Mesenchymal stem cell (in vitro differentiated cells and primary cell): Measurements from ENCODE around the gene STK32C.

ENCODE experiments used
- DNase-seq: peaks from one replicate; pipeline ENCODE4 v3.0.0-alpha.2; 2013
- H2AFZ ChIP-seq: one replicate; pipeline ENCODE4 v1.6.1; 2013; ENCODE audit warnings: low read depth, mild to moderate bottlenecking, control low read depth, inconsistent platforms, low read length, moderate library complexity
- H2AK5ac ChIP-seq: 2 replicates; pipeline ENCODE4 v1.6.1; 2013; ENCODE audit warnings: low read length, moderate library complexity, mild to moderate bottlenecking, inconsistent platforms; ENCODE audit not compliant: severe bottlenecking
- H2BK120ac ChIP-seq: one replicate; pipeline ENCODE4 v1.6.1; 2013; ENCODE audit warnings: low read depth, mild to moderate bottlenecking, inconsistent platforms, low read length, moderate library complexity
- H2BK12ac ChIP-seq, 2 experiments: one replicate each; pipeline ENCODE4 v1.6.1; 2013; ENCODE audit warnings: inconsistent platforms in 2 of 2, low read length in 2 of 2, mild to moderate bottlenecking in 2 of 2, moderate library complexity in 2 of 2, control low read depth in 1 of 2
- H2BK15ac ChIP-seq: one replicate; pipeline ENCODE4 v1.6.1; 2013; ENCODE audit warnings: mild to moderate bottlenecking, low read depth, inconsistent platforms; ENCODE audit not compliant: poor library complexity, severe bottlenecking
- H2BK5ac ChIP-seq: 2 replicates; pipeline ENCODE4 v1.6.1; 2013; ENCODE audit warnings: low read depth, mild to moderate bottlenecking, low read length, control low read depth, inconsistent platforms; ENCODE audit not compliant: poor library complexity, severe bottlenecking
- H3K14ac ChIP-seq, 2 experiments: one replicate each; pipeline ENCODE4 v1.6.1; 2013; ENCODE audit warnings: inconsistent platforms in 2 of 2, low read length in 2 of 2, control low read depth in 1 of 2, mild to moderate bottlenecking in 1 of 2, moderate library complexity in 1 of 2
- H3K18ac ChIP-seq, 2 experiments: one replicate each; pipeline ENCODE4 v1.6.1; 2013; ENCODE audit warnings: inconsistent platforms in 2 of 2, low read length in 2 of 2, control low read depth in 1 of 2, low read depth in 1 of 2, mild to moderate bottlenecking in 1 of 2
- H3K23ac ChIP-seq, 2 experiments: one replicate each; pipeline ENCODE4 v1.6.1; 2013; ENCODE audit warnings: inconsistent platforms in 2 of 2, low read length in 2 of 2, mild to moderate bottlenecking in 2 of 2, moderate library complexity in 2 of 2, control low read depth in 1 of 2
- H3K27ac ChIP-seq: 2 replicates; pipeline ENCODE4 v1.5.1; 2013; ENCODE audit warnings: mild to moderate bottlenecking, moderate library complexity, low read length, control low read depth, inconsistent platforms; ENCODE audit not compliant: poor library complexity, severe bottlenecking
- H3K27me3 ChIP-seq, 2 experiments: 2 replicates each; pipeline versions ENCODE4 v1.6.1 to v1.7.0; 2013; ENCODE audit warnings: low read length in 2 of 2, mild to moderate bottlenecking in 2 of 2, moderate library complexity in 2 of 2, control low read depth in 1 of 2, inconsistent platforms in 1 of 2; ENCODE audit not compliant: control insufficient read depth in 1 of 2, insufficient read depth in 1 of 2
- H3K36me3 ChIP-seq, 2 experiments: 2 replicates each; pipeline versions ENCODE4 v1.6.1 to v1.7.0; 2013; ENCODE audit warnings: low read length in 2 of 2, control low read depth in 1 of 2, inconsistent platforms in 1 of 2, low read depth in 1 of 2, mild to moderate bottlenecking in 1 of 2; ENCODE audit not compliant: insufficient read depth in 2 of 2, control insufficient read depth in 1 of 2
- H3K4ac ChIP-seq, 2 experiments: one replicate each; pipeline ENCODE4 v1.6.1; 2013; ENCODE audit warnings: inconsistent platforms in 2 of 2, low read length in 2 of 2, mild to moderate bottlenecking in 2 of 2, moderate library complexity in 2 of 2, control low read depth in 1 of 2, low read depth in 1 of 2
- H3K4me1 ChIP-seq: 2 replicates; pipeline ENCODE4 v1.6.1; 2013; ENCODE audit warnings: low read depth, low read length, control low read depth; ENCODE audit not compliant: control insufficient read depth, insufficient read depth
- H3K4me2 ChIP-seq: 2 replicates; pipeline ENCODE4 v1.6.1; 2013; ENCODE audit warnings: low read length, mild to moderate bottlenecking, inconsistent platforms; ENCODE audit not compliant: poor library complexity, severe bottlenecking
- H3K4me3 ChIP-seq, 2 experiments: 2 replicates each; pipeline versions ENCODE4 v1.5.1 to v1.7.0; 2013; ENCODE audit warnings: low read length in 2 of 2, mild to moderate bottlenecking in 2 of 2, control low read depth in 1 of 2, low read depth in 1 of 2; ENCODE audit not compliant: insufficient read depth in 1 of 2
- H3K79me1 ChIP-seq: replicated peaks from 2 replicates; pipeline ENCODE4 v1.6.1; 2013; ENCODE audit warnings: mild to moderate bottlenecking, control low read depth, low read length, inconsistent platforms; ENCODE audit not compliant: poor library complexity, severe bottlenecking
- H3K9ac ChIP-seq: 2 replicates; pipeline ENCODE4 v1.7.0; 2013; ENCODE audit warnings: mild to moderate bottlenecking, low read length, moderate library complexity
- H3K9me3 ChIP-seq: 2 replicates; pipeline ENCODE4 v1.7.0; 2013; ENCODE audit warnings: mild to moderate bottlenecking, low read length; ENCODE audit not compliant: control insufficient read depth
- H4K8ac ChIP-seq: one replicate; pipeline ENCODE4 v1.6.1; 2013; ENCODE audit warnings: inconsistent platforms, mild to moderate bottlenecking, low read length, moderate library complexity
- H4K91ac ChIP-seq: one replicate; pipeline ENCODE4 v1.6.1; 2013; ENCODE audit warnings: mild to moderate bottlenecking, low read length, inconsistent platforms
- WGBS: methylation state at CpG from one replicate; pipeline ENCODE4 v1.1.7; 2013; ENCODE audit warnings: mixed read lengths; 5-methylcytosine and 5-hydroxymethylcytosine counted together

STK32C gene

DNA sequence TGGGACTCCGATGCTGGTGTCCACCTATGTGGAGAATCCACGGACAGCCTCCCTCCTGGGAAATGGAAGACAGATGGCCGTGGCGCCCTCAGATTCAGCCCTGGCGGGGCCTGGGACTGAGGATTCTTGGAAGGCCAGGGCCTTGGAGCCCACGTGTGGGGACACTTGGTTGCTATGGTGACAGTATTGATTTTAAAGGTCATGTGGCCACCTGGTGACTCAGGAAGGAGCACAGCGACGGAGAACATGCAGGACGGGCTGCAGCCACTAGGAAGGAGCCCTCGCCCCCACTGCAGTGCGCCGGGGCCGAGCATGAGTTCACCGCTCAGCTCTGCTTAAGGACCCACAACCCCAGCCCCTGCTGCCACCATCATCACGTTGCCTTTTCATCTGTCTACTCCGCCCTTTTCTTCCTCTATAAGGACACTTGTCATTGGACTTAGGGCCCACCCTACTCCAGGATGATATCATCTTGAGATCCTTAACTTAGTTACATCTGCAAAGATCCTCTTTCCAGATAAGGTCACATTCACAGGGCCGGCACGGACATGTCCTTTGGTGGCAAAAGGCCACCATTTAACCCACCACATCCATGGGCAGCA, 3.7 kb upstream of the STK32C start:
- Histone ChIP-seq H2AK5ac (no peak overlapping the region), H4K91ac (no peak overlapping the region), H3K4me2 (no peak overlapping the region), H3K36me3 (no peaks in the 10 kb centered on the region), H2BK15ac (no peak overlapping the region), H3K4me1 (peaks cover 15% of the 10 kb centered on the region), H4K8ac (no peak overlapping the region), H3K4me3 (no peak overlapping the region), H2BK12ac (no peak overlapping the region), H2BK5ac (no peak overlapping the region), H2AFZ (no peak overlapping the region), H3K27ac (no peak overlapping the region), H3K27me3 (peaks cover 0 to 8% of the 10 kb centered on the region in 2 experiments), H3K18ac (no peak overlapping the region), H3K4ac (no peak overlapping the region), H3K9ac (no peak overlapping the region), H3K9me3 (peaks cover 5% of the 10 kb centered on the region), H3K79me1 (peaks cover 3% of the 10 kb centered on the region), H3K14ac (no peak overlapping the region), H2BK120ac (no peak overlapping the region), H3K23ac (no peak overlapping the region)
- WGBS, result 65% methylated on average over 18 of the region's 18 CpGs
- peak; percentile 25 for DNase-seq

DNA sequence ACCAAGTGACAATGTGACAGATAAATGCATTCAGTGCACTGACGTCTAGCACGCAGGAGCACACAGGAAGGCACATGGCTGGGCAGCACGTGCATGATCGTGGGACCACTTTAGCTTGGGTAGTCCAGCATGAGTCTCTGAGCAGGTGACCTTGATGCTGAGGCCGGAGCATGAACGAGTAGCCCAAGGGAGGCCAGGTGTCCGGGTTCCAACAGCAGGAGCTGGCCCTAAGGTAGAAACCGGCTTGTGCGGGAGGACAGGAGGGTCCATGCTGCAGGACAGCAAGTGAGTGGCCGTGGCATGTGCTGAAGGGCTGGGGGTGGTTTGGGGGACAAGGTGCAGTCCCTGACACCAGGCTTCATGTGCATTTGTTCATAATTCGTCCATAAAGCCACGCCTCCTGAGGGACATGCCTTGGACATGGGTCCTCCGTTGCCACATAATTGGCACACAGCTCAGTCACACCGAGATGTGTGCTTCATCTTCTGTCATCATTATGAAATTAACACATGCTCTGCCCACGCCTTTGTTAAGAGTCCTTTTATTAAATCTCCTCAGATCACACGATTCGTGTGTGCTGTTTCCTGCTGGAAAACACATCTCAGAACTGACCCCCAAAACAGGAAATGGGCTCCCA, 3.1 kb upstream of the STK32C start:
- Histone ChIP-seq H4K8ac (no peak overlapping the region), H2AFZ (no peak overlapping the region), H2BK12ac (no peak overlapping the region), H2BK120ac (no peak overlapping the region), H3K14ac (no peak overlapping the region), H3K18ac (no peak overlapping the region), H3K4me3 (no peak overlapping the region), H3K9me3 (peaks cover 5% of the 10 kb centered on the region), H3K9ac (no peak overlapping the region), H2BK5ac (no peak overlapping the region), H2BK15ac (no peak overlapping the region), H3K79me1 (peaks cover 5% of the 10 kb centered on the region), H3K4me1 (peaks cover 15% of the 10 kb centered on the region), H2AK5ac (no peak overlapping the region), H3K4ac (no peak overlapping the region), H3K4me2 (no peak overlapping the region), H3K23ac (no peak overlapping the region), H3K27ac (no peak overlapping the region), H3K27me3 (peaks cover 0 to 10% of the 10 kb centered on the region in 2 experiments), H3K36me3 (no peaks in the 10 kb centered on the region), H4K91ac (no peak overlapping the region)
- 94% methylated on average over 17 of the region's 17 CpGs for WGBS
- DNase-seq, result no peak

DNA sequence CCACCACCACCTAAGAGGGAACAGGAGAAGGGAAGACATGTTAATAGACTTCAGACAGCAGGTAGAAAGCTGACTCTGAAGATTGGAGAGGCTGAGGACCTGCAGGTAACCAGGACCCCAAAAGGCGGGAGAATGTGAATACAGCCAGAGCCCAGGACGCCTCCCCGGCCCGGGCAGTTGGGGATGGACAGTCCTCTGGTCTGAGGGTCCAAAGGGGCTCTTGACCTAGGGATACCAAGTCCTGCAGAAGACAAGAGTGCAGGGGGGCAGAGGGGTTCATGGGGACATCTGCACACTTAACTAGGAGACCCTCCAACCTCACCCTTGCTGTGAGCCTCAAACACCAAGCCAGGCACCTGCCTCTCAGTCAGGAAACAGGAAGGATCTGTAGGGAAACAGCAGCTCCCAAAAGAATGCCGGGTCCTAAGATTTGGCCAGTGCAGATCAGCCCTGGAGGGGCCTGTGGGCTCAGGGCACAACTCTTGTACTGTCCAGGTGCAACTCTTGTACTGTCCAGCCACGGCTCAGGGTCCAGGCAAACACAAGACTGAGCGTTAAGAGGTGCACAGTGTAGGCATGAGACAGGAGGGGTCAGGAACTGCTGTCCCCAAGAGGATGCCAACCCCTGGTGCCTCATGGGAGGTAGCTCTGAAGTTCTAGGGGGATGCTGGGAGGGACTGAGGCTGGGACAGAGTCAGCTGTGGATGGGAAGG, 2.3 kb upstream of the STK32C start:
- H3K4me2 ChIP-seq, result no peak overlapping the region
- peaks cover 0 to 3% of the 10 kb centered on the region in 2 experiments for H3K36me3 ChIP-seq
- no peak overlapping the region for H3K23ac ChIP-seq
- no peak overlapping the region for H4K8ac ChIP-seq
- H3K14ac ChIP-seq, result no peak overlapping the region
- peaks cover 5% of the 10 kb centered on the region for H3K9me3 ChIP-seq
- no peak overlapping the region for H2BK120ac ChIP-seq
- DNase-seq, result no peak
- H3K18ac ChIP-seq, result no peak overlapping the region
- no peak overlapping the region for H3K4me3 ChIP-seq
- no peak overlapping the region for H3K27ac ChIP-seq
- H4K91ac ChIP-seq, result no peak overlapping the region
- H3K79me1 ChIP-seq, result peaks cover 6% of the 10 kb centered on the region
- H2BK5ac ChIP-seq, result no peak overlapping the region
- H2AFZ ChIP-seq, result no peak overlapping the region
- WGBS, result 90% methylated on average over 7 of the region's 7 CpGs
- no peak overlapping the region for H2BK12ac ChIP-seq
- no peak overlapping the region for H2AK5ac ChIP-seq
- peaks cover 15% of the 10 kb centered on the region for H3K4me1 ChIP-seq
- H3K27me3 ChIP-seq, result peaks cover 0 to 13% of the 10 kb centered on the region in 2 experiments
- H3K4ac ChIP-seq, result no peak overlapping the region
- no peak overlapping the region for H3K9ac ChIP-seq
- no peak overlapping the region for H2BK15ac ChIP-seq

DNA sequence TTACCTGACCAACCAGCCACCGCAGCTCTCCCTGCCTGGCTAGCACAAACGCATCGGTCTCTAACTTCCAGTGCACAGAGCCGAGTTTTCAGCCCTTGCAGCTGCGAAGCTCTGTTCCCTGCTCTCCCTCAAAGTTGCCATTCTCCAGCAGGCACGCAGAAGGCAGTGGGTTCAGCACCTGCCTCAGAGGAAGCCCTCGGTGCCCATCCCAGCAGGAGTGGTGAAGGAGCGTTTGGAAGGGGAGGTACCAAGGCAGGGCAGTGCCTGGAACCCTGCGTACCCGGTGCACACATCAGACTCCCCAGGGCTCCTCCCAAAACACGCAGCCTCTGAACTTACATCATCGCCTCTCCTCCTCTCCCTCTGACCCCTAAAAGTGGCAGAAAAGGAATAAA, 1.7 kb upstream of the STK32C start:
- Histone ChIP-seq H2AFZ (no peak overlapping the region), H2BK15ac (no peak overlapping the region), H3K79me1 (peaks cover 11% of the 10 kb centered on the region), H3K36me3 (peaks cover 0 to 3% of the 10 kb centered on the region in 2 experiments), H3K4me3 (no peak overlapping the region), H3K9me3 (peaks cover 4% of the 10 kb centered on the region), H3K9ac (no peak overlapping the region), H3K4me2 (no peak overlapping the region), H2BK12ac (no peak overlapping the region), H4K8ac (no peak overlapping the region), H3K27ac (no peak overlapping the region), H2AK5ac (no peak overlapping the region), H3K14ac (no peak overlapping the region), H3K23ac (peak overlapping the region in 1 of 2 experiments; percentile 28), H4K91ac (no peak overlapping the region), H2BK120ac (no peak overlapping the region), H3K27me3 (peaks cover 0 to 17% of the 10 kb centered on the region in 2 experiments), H3K4ac (no peak overlapping the region), H2BK5ac (no peak overlapping the region), H3K4me1 (peaks cover 15% of the 10 kb centered on the region), H3K18ac (no peak overlapping the region)
- 92% methylated on average over 8 of the region's 12 CpGs for WGBS
- no peak for DNase-seq
